ENCODE data around the gene FBXO46. TPM values are rescaled to one million over a fixed set of nuclear protein-coding genes. Genes with fewer than 3 reads are reported as not detected.

Gene FBXO46
- total and polyA plus RNA-seq, 10 of the 15 experiments (the other 5 are each of a cell fraction or from before 2014, with no cell fraction given) = 2.5 to 61.5 (median 13.7) TPM

GRCh38 chr19:45770192-45771101 is 39.8 kb upstream of the FBXO46 start (continued):
- no peak for TF ChIP-seq ZNF592 (IDR thresholded peaks at IDR 0.05)
- TF ChIP-seq POU2F2 (IDR thresholded peaks at IDR 0.05; ENCODE audit: borderline replicate concordance, low read depth, low read length) = no peak
- TF ChIP-seq ZBTB40 (IDR thresholded peaks at IDR 0.05; ENCODE audit: borderline replicate concordance) = no peak
- peak; percentile 17; the same call in 1 of the 2 replicates for TF ChIP-seq MAX (IDR thresholded peaks at IDR 0.05; ENCODE audit: low read depth, low read length)
- TF ChIP-seq NRF1 (conservative IDR thresholded peaks at IDR 0.05; ENCODE audit: low read depth, low read length) = no peak
- 0 out of 4 replicates have a peak, but pooled peaks of 1 of the 2 experiments have one; percentile 0 for TF ChIP-seq IKZF2 (IDR thresholded peaks at IDR 0.05)
- TF ChIP-seq CBX3 (IDR thresholded peaks at IDR 0.05; ENCODE audit: borderline replicate concordance, low read depth) = no peak
- no peak for TF ChIP-seq RUNX3 (IDR thresholded peaks at IDR 0.05; ENCODE audit: low read length)
- TF ChIP-seq RELA (IDR thresholded peaks at IDR 0.05; ENCODE audit: borderline replicate concordance, partially characterized antibody) = no peak
- no peak for TF ChIP-seq FOXM1 (IDR thresholded peaks at IDR 0.05; ENCODE audit: low read depth, low read length)
- TF ChIP-seq SPI1 (IDR thresholded peaks at IDR 0.05; ENCODE audit: borderline replicate concordance, insufficient read depth, low read depth, low read length) = no peak
- no peak for TF ChIP-seq STAT3 (IDR thresholded peaks at IDR 0.05; ENCODE audit: low read depth, low read length)
- TF ChIP-seq REST (IDR thresholded peaks at IDR 0.05; ENCODE audit: low read depth, low read length) = no peak
- TF ChIP-seq CBX5 (IDR thresholded peaks at IDR 0.05; ENCODE audit: low read depth) = no peak
- TF ChIP-seq KDM1A (IDR thresholded peaks at IDR 0.05; ENCODE audit: borderline replicate concordance) = no peak
